HG02973 (cell line): Measurements from ENCODE around the gene CCL21.
A peak's percentile ranks its signal among the peaks of the same experiment; 100 is the strongest.

Experiments used
- ATAC-seq: cut with Tn5 transposase; IDR thresholded peaks from one replicate; pipeline ENCODE4 v1.9.1; 2021; ENCODE audit warnings: moderate library complexity; ENCODE audit not compliant: unreplicated experiment

CCL21 gene

DNA sequence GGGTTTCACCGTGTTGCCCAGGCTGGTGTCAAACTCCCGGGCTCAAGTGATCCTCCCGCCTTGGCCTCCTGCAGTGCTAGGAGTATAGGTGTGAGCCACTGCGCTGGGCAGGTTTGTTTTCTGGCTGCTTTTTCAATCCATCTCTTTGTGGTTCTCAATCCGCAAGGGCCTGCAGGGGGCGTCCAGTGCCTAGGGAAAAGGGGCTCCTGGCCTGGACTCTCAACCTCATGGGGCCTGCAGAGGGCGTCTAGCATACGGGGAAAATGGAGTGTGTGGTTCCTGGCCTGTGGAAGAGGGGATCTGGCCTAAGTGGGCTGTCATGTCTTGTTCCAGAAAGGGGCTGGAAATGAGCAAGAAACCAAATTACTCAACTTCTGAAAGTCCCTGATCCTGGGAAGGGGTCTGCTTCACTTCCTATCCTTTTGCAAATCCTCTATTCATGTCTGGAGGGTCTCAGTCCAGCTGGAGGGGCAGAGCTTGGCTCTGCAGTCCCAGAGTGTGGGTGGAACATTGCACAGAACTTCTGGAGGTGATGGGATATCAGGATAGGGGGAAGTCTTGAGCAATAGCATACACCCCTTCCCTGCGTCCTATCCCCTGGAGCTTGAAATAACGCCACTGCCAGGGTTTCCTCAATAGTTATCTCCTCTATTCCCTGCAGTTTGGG lies 34.8 kb downstream of the CCL21 start:
- ATAC-seq: no peak

- ATAC-seq: no peak
Measured at GRCh38 chr9:34674440-34674839, 35.5 kb downstream of the CCL21 start.

DNA sequence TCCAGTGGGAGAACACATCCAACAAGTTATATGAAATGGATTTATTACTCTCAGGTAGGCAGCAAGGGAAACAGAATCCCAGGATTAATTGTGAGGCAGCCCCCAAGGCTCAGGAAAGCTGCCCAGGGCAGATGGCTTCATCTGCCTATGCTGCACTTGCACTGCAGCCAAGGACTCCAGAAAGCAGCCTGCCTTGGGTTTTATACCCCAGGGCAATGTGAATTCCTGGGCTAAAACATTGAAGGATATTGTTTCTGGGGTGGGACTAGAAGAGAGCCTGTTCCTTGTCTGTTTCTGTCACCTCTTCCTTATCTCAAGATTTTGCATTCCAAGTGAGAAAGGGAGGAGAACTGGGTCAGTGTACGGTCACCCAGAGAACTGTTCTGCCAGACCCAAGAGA lies 38.6 kb downstream of the CCL21 start:
- ATAC-seq: no peak

DNA sequence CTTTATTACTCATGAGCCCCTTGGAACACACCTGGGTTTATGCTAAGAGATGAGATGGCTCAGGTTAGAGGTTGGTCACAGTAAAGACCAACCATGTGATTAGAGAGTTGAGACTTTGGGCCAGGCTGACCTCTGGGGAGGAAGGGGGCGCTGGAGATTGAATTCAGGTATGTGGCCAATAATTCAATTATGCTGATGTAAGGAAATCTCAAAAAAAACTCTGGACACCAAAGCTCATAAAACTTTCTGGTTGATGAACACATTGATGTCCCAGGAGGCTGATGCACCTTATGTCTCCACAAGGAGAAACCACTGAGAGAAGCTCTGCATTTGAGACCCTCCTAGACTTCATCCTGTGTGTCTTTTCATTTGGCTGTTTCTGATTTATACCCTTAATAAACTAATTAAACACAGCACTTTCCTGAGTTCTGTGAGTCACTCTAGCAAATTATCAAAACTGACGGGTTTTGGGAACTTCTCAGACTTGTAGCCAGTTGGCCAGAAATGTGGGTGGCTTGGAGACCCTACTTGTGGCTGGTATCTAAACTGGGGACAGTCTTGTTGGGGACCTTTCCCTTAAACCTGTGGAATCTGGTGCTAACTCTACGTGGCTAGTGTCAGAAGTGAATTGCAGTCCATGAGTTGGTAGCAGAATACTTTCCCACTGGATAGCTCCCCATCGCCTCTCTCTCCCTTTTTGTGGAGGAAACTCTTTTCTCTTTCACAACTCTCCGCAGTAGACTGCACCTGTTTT lies 40.0 kb downstream of the CCL21 start:
- ATAC-seq: no peak

GRCh38 chr9:34665381-34666250 lies 44.3 kb downstream of the CCL21 start:
- ATAC-seq: peak; percentile 44

DNA sequence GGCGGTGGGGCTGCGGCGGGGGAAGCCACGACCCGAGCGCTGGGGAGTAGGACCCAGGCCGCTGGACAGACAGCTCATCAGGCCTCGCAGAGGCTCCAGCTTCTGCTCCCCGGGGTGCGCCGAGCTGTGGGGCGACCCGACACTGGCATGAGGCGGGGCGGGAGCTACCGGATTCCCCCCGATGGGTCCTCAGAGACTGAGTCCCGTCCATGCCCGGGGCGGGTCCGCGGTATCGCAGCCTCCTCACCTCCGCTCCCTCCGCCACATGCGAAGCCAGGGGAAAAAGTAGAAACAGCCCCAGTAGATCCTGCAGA lies 44.9 kb downstream of the CCL21 start:
- peak; percentile 11 for ATAC-seq

GRCh38 chr9:34664281-34665066 lies 45.5 kb downstream of the CCL21 start:
- ATAC-seq: peak; percentile 51

DNA sequence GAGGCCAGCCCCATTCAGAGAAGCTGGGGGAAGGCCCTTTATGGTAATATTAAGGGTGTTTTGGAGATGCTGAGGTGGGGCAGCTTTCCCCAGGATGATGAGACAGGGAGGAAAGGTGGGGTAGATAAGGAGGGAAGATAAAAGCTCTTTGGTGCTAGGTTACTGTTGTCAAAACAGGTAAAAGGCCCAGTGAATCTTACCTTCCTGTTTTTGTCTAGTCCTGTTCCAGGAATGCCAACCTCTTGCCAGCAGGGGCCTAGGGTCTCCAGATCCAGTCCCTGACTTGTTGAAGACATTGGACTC lies 46.7 kb downstream of the CCL21 start:
- no peak for ATAC-seq

DNA sequence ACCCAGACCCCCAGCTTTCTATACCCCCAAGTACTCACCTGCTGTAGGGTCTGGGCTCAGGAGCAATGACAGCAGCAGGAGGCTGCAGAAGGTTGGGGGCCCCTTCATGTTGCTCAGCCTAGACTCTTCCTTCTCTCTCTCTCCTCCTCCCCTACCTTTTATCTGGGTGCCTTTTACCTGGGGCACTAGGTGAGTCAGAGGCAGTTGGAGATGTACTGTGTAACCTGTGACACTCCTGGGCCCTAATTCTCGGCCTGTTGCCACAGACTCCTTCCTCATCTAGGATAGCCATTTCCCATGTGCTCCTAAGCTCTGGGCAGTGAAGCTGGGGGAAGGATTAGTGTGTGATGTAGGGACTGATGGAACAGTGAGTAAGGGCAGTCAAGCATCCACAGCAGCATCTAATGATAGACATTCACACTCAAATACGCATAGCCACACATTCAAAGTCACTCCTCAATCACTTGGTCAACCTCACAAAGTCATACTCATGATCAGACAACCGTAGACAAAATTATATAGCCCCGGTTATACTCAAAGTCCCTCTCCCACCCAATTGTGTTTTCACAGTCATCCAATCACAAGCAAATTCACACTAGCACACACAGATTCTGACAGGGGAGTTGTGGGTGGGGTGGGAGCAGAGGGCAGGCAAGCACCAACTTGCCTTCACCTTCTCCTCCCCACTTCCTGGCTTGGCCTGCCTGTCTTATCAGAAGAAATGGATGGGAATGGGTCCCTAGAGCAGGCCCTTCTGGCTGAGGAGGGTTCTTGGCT lies 47.2 kb downstream of the CCL21 start, which contains the start of gene CCL27:
TSS of gene CCL27 (minus strand) at position 132 of the 777 bp plus-strand sequence. CDS start at position 108, 24 bp downstream.
- ATAC-seq: no peak

DNA sequence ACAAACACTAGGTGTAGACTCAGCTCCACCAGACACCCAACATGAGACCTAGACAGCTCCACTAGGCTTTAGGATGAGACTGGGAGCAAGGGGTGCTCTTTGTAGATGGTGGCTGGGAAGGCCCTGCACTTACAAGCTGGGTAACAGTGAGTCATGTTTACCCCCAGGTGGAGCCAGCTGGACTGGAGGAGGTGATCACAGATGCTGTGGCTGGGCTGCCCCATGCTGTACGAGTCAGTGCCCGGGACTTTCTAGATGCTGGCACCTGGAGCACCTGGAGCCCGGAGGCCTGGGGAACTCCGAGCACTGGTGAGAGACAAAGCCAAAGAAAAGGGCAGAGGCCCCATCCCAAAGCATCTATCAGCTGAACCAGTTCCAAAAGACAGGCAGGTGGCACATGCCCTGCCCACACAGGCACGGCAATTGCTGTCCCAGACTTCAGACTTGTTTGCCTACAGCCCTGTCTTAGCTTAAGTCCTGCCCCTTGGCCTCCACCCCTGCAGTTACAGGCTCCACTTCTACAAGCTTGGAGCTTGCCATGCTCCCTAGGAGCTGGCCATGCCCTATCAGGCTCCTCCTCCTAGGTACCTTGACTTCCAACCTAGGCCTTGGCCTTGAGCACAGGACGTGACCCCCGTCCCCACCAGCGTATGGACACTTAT lies 50.2 kb downstream of the CCL21 start:
- ATAC-seq: no peak
